Measurements from ENCODE around the gene KLHL33. TPM values are rescaled to one million over a fixed set of nuclear protein-coding genes. Genes with fewer than 3 reads are reported as not detected.

Gene KLHL33
- total and polyA plus RNA-seq, 7 donors: 0.23 to 1.4 (median 0.41) TPM

GRCh38 chr14:20417250-20418186 is 18.4 kb downstream of the KLHL33 start:
- H3K36me3 ChIP-seq: no peaks in the 10 kb centered on the region
- no peak overlapping the region for H3K27ac ChIP-seq
- H3K4me3 ChIP-seq: no peak overlapping the region
- intact Hi-C loops (cut with DNase I): no loop called here
- no peak for TF ChIP-seq CTCF (IDR thresholded peaks at IDR 0.05)
- no peak for TF ChIP-seq EP300 (IDR thresholded peaks at IDR 0.05)
- no peak for TF ChIP-seq POLR2AphosphoS5 (IDR thresholded peaks at IDR 0.05)
- no peak for TF ChIP-seq POLR2A (IDR thresholded peaks at IDR 0.05)
- H3K4me1 ChIP-seq: peaks cover 0 to 5% (median 2%) of the 10 kb centered on the region in 4 donors
- H3K9me3 ChIP-seq: no peaks in the 10 kb centered on the region
- H3K27me3 ChIP-seq: no peaks in the 10 kb centered on the region
- no peak for DNase-seq
- WGBS, 2 donors: 15 to 52% methylated on average over 7 of the region's 7 CpGs

GRCh38 chr14:20416223-20416622 is 19.7 kb downstream of the KLHL33 start:
- H3K36me3 ChIP-seq: no peaks in the 10 kb centered on the region
- 54 to 86% methylated on average over 2 of the region's 2 CpGs for WGBS, 2 donors
- H3K4me3 ChIP-seq: no peak overlapping the region
- H3K27me3 ChIP-seq: no peaks in the 10 kb centered on the region
- intact Hi-C loops (cut with DNase I): no loop called here
- no peaks in the 10 kb centered on the region for H3K9me3 ChIP-seq
- DNase-seq: no peak
- TF ChIP-seq EP300 (IDR thresholded peaks at IDR 0.05): no peak
- no peak for TF ChIP-seq POLR2A (IDR thresholded peaks at IDR 0.05)
- no peak for TF ChIP-seq CTCF (IDR thresholded peaks at IDR 0.05)
- no peak for TF ChIP-seq POLR2AphosphoS5 (IDR thresholded peaks at IDR 0.05)
- peaks cover 0 to 17% (median 13%) of the 10 kb centered on the region in 4 donors for H3K4me1 ChIP-seq
- H3K27ac ChIP-seq: peak overlapping the region in 2 of 4 donors; percentile 7 to 22

GRCh38 chr14:20415782-20416206 is 20.2 kb downstream of the KLHL33 start:
- Histone ChIP-seq H3K27ac (peak overlapping the region in 2 of 4 donors; percentile 7 to 22), H3K27me3 (no peaks in the 10 kb centered on the region), H3K9me3 (no peaks in the 10 kb centered on the region), H3K4me1 (peaks cover 0 to 19% (median 13%) of the 10 kb centered on the region in 4 donors), H3K4me3 (no peak overlapping the region), H3K36me3 (no peaks in the 10 kb centered on the region)
- TF ChIP-seq CTCF (IDR thresholded peaks at IDR 0.05): peak; percentile 10 to 51 (median 42)
- no peak for TF ChIP-seq EP300 (IDR thresholded peaks at IDR 0.05)
- intact Hi-C loops (cut with DNase I): no loop called here
- DNase-seq: no peak
- WGBS, 2 donors: 37 to 50% methylated on average over 3 of the region's 3 CpGs

- peak overlapping the region; percentile 94 to 96 (median 96) for H3K27ac ChIP-seq
- TF ChIP-seq POLR2AphosphoS5 (IDR thresholded peaks at IDR 0.05) (no peak), POLR2A (IDR thresholded peaks at IDR 0.05) (no peak), EP300 (IDR thresholded peaks at IDR 0.05) (no peak), CTCF (IDR thresholded peaks at IDR 0.05) (no peak)
- H3K4me1 ChIP-seq: peaks cover 0 to 19% (median 13%) of the 10 kb centered on the region in 4 donors
- WGBS, 2 donors: 3 to 13% methylated on average over 9 of the region's 9 CpGs
- intact Hi-C loops (cut with DNase I): loop anchor here (2.0 kb wide), 4 partner anchors 41 to 271 kb away; partner anchors contain the start of genes APEX1, OSGEP, PARP2 and RNASE4
- H3K27me3 ChIP-seq: no peaks in the 10 kb centered on the region
- H3K9me3 ChIP-seq: no peaks in the 10 kb centered on the region
- no peaks in the 10 kb centered on the region for H3K36me3 ChIP-seq
- DNase-seq: no peak
- peak overlapping the region; percentile 64 to 87 (median 77) for H3K4me3 ChIP-seq
These were observed 22.3 kb downstream of the KLHL33 start for GRCh38 chr14:20413744-20414082.

Measured in sigmoid colon (tissue), 7 donors.